Upper lobe of left lung (tissue), 4 donors: ENCODE results near the gene TMEM38B.

ENCODE experiments used
- CTCF ChIP-seq, 6 experiments: fragments of 450-650 bp in 4 of 6; fragments of 200-600 bp in 2 of 6; sonication (generic) in 2 of 6; IDR thresholded peaks; one replicate each; pipeline ENCODE4 v1.5.1; 2016 to 2019; ENCODE audit warnings: antibody characterized with exemption in 6 of 6
- POLR2A ChIP-seq, 4 donors: fragments of 450-650 bp; IDR thresholded peaks; one replicate each; pipeline ENCODE4 v1.5.1; 2016 to 2017; ENCODE audit warnings: antibody characterized with exemption in 4 of 4, mild to moderate bottlenecking in 2 of 4

DNA sequence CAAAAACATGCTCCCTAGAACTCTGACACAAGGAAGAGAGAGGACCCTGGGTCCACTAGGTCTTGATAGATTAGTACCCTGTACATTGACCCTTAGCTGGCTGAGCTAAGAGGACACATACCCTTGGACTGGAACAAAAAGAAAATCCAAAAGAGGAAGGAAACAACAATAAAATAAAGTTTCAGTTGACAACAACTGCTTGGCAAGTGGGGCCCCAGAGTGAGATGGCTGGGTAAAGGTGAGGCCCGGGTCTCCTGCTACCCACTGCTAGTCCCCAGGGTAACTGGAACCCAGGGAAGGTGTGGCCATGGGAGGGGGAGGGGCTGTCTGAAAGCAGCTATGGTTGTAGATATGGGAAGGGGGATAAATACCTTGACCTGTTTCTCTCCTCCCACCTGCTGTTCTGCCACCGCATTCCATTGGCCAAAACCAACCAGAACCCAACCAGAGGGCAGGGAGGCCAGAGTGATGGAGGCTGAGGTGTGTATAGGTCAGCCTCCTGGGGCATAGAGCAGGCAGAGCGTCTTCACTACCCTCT is 20.4 kb upstream of the TMEM38B start:
- TF ChIP-seq CTCF (IDR thresholded peaks at IDR 0.05) (no peak), POLR2A (IDR thresholded peaks at IDR 0.05) (no peak)
